Measurements from ENCODE around the gene OSBP2. TPM values are rescaled to one million over a fixed set of nuclear protein-coding genes. Genes with fewer than 3 reads are reported as not detected.
A peak's percentile ranks its signal among the peaks of the same experiment; 100 is the strongest.

OSBP2 gene
- total RNA-seq, 2 donors from 2014 or later = 6.8 to 11.1 TPM

GRCh38 chr22:30892286-30892685, 197.6 kb downstream of the OSBP2 start:
- H3K27me3 Mint-ChIP-seq (ENCODE audit: insufficient read depth) = no peaks in the 10 kb centered on the region
- peak; percentile 41 for DNase-seq
- TF ChIP-seq CTCF (conservative IDR thresholded peaks at IDR 0.05) = no peak
- H3K4me3 Mint-ChIP-seq = no peak overlapping the region
- no peak overlapping the region for H3K27ac Mint-ChIP-seq
- H3K9me3 ChIP-seq (ENCODE audit: control insufficient read depth, low read length) = no peaks in the 10 kb centered on the region
- no peaks in the 10 kb centered on the region for H3K27me3 ChIP-seq (ENCODE audit: control insufficient read depth, insufficient read depth, low read length, poor library complexity, severe bottlenecking)
- H3K4me1 ChIP-seq (ENCODE audit: control insufficient read depth, insufficient read depth, low read length) = no peaks in the 10 kb centered on the region
- H3K4me3 ChIP-seq (ENCODE audit: low read length) = no peak overlapping the region
- WGBS, 2 experiments (ENCODE audit: insufficient coverage in 1 of 2, insufficient read length in 1 of 2) = 93 to 95% methylated on average over 6 to 8 of the region's 8 CpGs
- no peak overlapping the region for H3K9ac ChIP-seq (ENCODE audit: extremely low read depth, low read length, poor library complexity, severe bottlenecking)
- H3K36me3 Mint-ChIP-seq (ENCODE audit: low read depth) = peaks cover 34% of the 10 kb centered on the region
- H3K27ac ChIP-seq (ENCODE audit: low read depth, low read length) = no peak overlapping the region
- H3K4me1 Mint-ChIP-seq = no peaks in the 10 kb centered on the region
- peaks cover 13% of the 10 kb centered on the region for H3K36me3 ChIP-seq (ENCODE audit: control insufficient read depth, insufficient read depth, low read length)
- no peaks in the 10 kb centered on the region for H3K9me3 Mint-ChIP-seq

DNA sequence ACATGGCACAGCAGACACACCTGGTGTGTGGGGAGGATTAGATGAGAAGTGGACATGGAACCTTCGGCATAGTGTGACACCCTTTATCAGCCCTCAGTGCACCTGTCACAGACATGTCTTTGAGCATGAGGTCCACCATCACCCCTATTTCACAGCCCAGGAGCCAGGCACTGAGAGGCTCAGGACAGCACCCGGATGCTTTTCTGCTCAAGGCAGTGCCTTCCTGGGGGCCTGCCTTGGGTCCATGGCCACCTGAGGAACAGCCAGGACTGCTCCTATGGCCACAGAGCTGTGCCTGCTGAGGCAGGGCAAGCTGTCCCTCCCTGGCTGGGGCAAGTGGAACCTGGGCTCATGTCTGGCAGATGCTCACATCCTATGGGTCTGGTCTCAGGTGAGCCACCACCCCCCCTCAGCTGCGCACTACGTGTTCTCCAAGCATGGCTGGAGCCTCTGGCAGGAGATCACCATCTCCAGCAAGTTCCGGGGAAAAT, 198.1 kb downstream of the OSBP2 start:
- H3K4me1 Mint-ChIP-seq = no peaks in the 10 kb centered on the region
- DNase-seq = peak; percentile 35
- Histone ChIP-seq H3K4me3 (ENCODE audit: low read length) (no peak overlapping the region), H3K9me3 (ENCODE audit: control insufficient read depth, low read length) (no peaks in the 10 kb centered on the region), H3K9ac (ENCODE audit: extremely low read depth, low read length, poor library complexity, severe bottlenecking) (no peak overlapping the region), H3K27ac (ENCODE audit: low read depth, low read length) (no peak overlapping the region), H3K4me1 (ENCODE audit: control insufficient read depth, insufficient read depth, low read length) (no peaks in the 10 kb centered on the region), H3K27me3 (ENCODE audit: control insufficient read depth, insufficient read depth, low read length, poor library complexity, severe bottlenecking) (no peaks in the 10 kb centered on the region), H3K36me3 (ENCODE audit: control insufficient read depth, insufficient read depth, low read length) (peaks cover 13% of the 10 kb centered on the region)
- TF ChIP-seq CTCF (conservative IDR thresholded peaks at IDR 0.05) = no peak
- H3K36me3 Mint-ChIP-seq (ENCODE audit: low read depth) = peaks cover 35% of the 10 kb centered on the region
- no peak overlapping the region for H3K4me3 Mint-ChIP-seq
- 96 to 100% methylated on average over 2 to 5 of the region's 5 CpGs for WGBS, 2 experiments (ENCODE audit: insufficient coverage in 1 of 2, insufficient read length in 1 of 2)
- H3K27ac Mint-ChIP-seq = no peak overlapping the region
- H3K27me3 Mint-ChIP-seq (ENCODE audit: insufficient read depth) = no peaks in the 10 kb centered on the region
- no peaks in the 10 kb centered on the region for H3K9me3 Mint-ChIP-seq

DNA sequence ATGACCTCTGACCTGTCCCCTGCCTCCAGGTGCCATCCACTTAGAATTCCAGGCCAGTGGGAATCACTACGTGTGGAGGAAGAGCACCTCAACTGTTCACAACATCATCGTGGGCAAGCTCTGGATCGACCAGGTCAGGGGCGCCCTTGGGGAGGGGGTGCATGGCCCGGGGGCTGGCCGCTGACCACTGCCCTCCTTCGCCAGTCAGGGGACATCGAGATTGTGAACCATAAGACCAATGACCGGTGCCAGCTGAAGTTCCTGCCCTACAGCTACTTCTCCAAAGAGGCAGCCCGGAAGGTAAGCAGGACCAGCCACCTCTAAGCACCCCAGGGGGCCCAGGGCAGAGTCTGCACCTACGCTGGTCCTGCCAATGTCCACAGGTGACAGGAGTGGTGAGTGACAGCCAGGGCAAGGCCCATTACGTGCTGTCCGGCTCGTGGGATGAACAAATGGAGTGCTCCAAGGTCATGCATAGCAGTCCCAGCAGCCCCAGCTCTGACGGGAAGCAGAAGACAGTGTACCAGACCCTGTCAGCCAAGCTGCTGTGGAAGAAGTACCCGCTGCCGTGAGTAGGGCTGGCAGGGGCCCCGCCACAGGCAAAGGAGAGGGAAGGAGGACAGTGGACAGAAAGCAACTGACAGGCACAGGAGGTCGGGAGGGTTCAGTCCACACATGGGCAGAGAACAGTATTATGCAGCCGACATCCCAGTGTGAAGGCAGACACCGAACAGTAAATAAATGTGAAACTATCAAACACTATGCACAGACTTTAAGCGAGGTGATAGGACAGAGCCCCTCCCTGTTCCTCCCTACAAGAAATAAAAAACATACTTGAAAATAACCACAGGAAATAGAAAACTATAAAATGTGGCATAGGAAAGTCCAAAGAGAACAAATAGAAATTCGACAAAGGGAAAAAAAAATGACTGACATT, 199.0 kb downstream of the OSBP2 start:
- Histone ChIP-seq H3K9ac (ENCODE audit: extremely low read depth, low read length, poor library complexity, severe bottlenecking) (no peak overlapping the region), H3K36me3 (ENCODE audit: control insufficient read depth, insufficient read depth, low read length) (peaks cover 18% of the 10 kb centered on the region), H3K4me1 (ENCODE audit: control insufficient read depth, insufficient read depth, low read length) (no peaks in the 10 kb centered on the region), H3K27ac (ENCODE audit: low read depth, low read length) (no peak overlapping the region), H3K27me3 (ENCODE audit: control insufficient read depth, insufficient read depth, low read length, poor library complexity, severe bottlenecking) (no peaks in the 10 kb centered on the region), H3K9me3 (ENCODE audit: control insufficient read depth, low read length) (no peaks in the 10 kb centered on the region), H3K4me3 (ENCODE audit: low read length) (no peak overlapping the region)
- Mint-ChIP-seq H3K9me3 (peaks cover 4% of the 10 kb centered on the region), H3K4me3 (no peak overlapping the region), H3K27ac (no peak overlapping the region), H3K27me3 (ENCODE audit: insufficient read depth) (no peaks in the 10 kb centered on the region), H3K36me3 (ENCODE audit: low read depth) (peaks cover 38% of the 10 kb centered on the region), H3K4me1 (no peaks in the 10 kb centered on the region)
- 90 to 92% methylated on average over 18 to 23 of the region's 23 CpGs for WGBS, 2 experiments (ENCODE audit: insufficient coverage in 1 of 2, insufficient read length in 1 of 2)
- TF ChIP-seq CTCF (conservative IDR thresholded peaks at IDR 0.05) = no peak
- DNase-seq = peak; percentile 33
